Hepatocyte (in vitro differentiated cells): ENCODE data around the gene CPNE1.

Source experiments
- EZH2 ChIP-seq: fragments of 200-600 bp; sonication (generic); IDR thresholded peaks from 2 replicates; pipeline ENCODE4 v1.6.1; 2016; ENCODE audit warnings: antibody characterized with exemption, mild to moderate bottlenecking, borderline replicate concordance
- EZH2phosphoT487 ChIP-seq: fragments of 200-600 bp; sonication (generic); IDR thresholded peaks from one replicate; pipeline ENCODE4 v1.6.1; 2018; ENCODE audit warnings: antibody characterized with exemption, mild to moderate bottlenecking, low read depth, moderate library complexity; ENCODE audit not compliant: unreplicated experiment, severe bottlenecking
- TF ChIP-seq, protein P1 (sequence below): fragments of 200-600 bp; sonication (generic); IDR thresholded peaks from 2 replicates; pipeline ENCODE4 v1.5.1; 2016; ENCODE audit warnings: antibody characterized with exemption, mild to moderate bottlenecking; ENCODE audit not compliant: poor library complexity

DNA sequence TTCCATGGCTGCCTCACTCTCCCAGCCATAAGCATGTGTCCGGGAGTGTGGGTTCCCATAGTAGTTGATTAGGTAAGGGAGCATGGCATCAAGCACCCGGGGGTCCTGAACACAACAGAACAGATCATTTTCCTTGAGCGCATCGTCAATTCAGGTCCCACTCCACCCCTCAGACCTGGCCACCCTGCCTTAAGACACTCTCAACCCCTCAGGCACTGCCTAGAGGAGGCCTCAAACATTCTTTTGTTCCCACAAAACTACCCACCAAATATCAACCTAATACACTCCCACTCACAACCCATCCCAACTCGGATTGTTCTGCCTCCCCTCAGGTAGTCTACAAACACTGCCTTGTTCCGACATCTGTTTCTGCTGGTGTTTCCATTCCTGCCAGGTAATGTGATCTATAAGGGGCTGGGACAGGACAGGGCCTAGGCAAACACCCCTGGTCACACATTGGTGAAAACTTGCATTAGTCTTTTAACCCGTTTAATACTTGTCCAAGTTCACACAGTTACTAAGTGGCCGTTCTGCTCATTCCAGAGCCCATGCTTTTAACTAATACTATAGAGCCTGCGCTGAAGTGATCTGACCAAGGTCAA lies 33.1 kb upstream of the CPNE1 start:
- TF ChIP-seq, protein P1, sequence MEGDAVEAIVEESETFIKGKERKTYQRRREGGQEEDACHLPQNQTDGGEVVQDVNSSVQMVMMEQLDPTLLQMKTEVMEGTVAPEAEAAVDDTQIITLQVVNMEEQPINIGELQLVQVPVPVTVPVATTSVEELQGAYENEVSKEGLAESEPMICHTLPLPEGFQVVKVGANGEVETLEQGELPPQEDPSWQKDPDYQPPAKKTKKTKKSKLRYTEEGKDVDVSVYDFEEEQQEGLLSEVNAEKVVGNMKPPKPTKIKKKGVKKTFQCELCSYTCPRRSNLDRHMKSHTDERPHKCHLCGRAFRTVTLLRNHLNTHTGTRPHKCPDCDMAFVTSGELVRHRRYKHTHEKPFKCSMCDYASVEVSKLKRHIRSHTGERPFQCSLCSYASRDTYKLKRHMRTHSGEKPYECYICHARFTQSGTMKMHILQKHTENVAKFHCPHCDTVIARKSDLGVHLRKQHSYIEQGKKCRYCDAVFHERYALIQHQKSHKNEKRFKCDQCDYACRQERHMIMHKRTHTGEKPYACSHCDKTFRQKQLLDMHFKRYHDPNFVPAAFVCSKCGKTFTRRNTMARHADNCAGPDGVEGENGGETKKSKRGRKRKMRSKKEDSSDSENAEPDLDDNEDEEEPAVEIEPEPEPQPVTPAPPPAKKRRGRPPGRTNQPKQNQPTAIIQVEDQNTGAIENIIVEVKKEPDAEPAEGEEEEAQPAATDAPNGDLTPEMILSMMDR: no peak
- no peak for TF ChIP-seq EZH2
- no peak for TF ChIP-seq EZH2phosphoT487
